ENCODE results near the gene ARL3.
"Not testable (repeated sequence)": the region's sequence is repeated elsewhere in the genome, so short reads cannot be mapped to it uniquely, and the experiment has no call there.

Gene ARL3

DNA sequence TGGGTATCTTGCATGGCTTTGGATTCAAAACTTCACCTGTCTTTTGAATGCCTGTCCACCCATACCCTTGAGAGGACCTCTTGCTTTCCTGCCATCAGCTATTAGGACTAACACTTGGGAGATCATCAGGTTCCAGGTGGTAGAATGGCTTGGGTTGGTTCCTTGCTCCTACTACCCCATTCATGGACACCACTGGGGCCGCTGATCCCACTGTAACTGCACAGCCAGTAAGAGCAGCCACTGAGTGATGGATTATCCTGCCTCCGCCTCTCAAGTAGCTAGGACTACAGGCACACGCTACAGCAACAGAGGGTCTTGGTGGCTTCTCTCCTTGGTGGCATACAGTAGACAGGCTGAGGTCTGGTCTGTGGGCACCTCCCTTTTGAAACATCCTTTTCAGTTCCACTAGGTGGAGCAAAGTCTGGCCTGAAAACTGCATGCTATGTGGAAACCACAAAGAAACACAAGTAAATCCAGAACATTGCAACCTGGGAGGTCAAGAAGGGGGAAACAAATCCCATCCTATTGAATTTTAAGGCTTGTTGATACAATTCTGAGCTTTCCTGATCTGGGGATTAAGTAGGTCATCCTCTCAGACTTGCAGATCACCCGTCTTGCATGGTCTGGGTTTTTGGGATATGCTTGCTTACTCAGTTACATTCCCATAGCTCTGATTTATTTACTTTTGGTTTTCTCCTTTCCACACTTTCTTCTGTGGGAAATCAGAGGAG is 38.9 kb upstream of the ARL3 start:
- peak overlapping the region; percentile 20 for H3K4me2 ChIP-seq
- H3K9ac ChIP-seq = no peak overlapping the region; the same call in 1 of the 2 replicates
- 0 out of 2 replicates have a peak, but pooled peaks cover under 1% of the 10 kb centered on the region for H3K9me3 ChIP-seq
- H3K4me1 ChIP-seq = peaks cover 32% of the 10 kb centered on the region
- H3K27ac ChIP-seq = 0 out of 2 replicates have a peak overlapping the region, but pooled peaks have one; percentile 7
- peaks cover 56% of the 10 kb centered on the region for H4K20me1 ChIP-seq
- no peaks in the 10 kb centered on the region for H3K27me3 ChIP-seq
- no peak overlapping the region for H3K4me3 ChIP-seq
- no peak for TF ChIP-seq Cebpa-rat (IDR thresholded peaks at IDR 0.05)
- peaks cover 36% of the 10 kb centered on the region for H3K36me3 ChIP-seq

GRCh38 chr10:102752266-102752930 is 38.2 kb upstream of the ARL3 start:
- Histone ChIP-seq H3K4me2 (peak overlapping the region; percentile 20; the same call in 1 of the 2 replicates), H3K27ac (0 out of 2 replicates have a peak overlapping the region, but pooled peaks have one; percentile 7), H3K4me1 (peaks cover 29% of the 10 kb centered on the region), H3K9ac (no peak overlapping the region; the same call in 1 of the 2 replicates), H3K36me3 (peaks cover 36% of the 10 kb centered on the region), H4K20me1 (peaks cover 56% of the 10 kb centered on the region), H3K4me3 (no peak overlapping the region), H3K27me3 (no peaks in the 10 kb centered on the region), H3K9me3 (no peaks in the 10 kb centered on the region)
- TF ChIP-seq Cebpa-rat (IDR thresholded peaks at IDR 0.05) = no peak

DNA sequence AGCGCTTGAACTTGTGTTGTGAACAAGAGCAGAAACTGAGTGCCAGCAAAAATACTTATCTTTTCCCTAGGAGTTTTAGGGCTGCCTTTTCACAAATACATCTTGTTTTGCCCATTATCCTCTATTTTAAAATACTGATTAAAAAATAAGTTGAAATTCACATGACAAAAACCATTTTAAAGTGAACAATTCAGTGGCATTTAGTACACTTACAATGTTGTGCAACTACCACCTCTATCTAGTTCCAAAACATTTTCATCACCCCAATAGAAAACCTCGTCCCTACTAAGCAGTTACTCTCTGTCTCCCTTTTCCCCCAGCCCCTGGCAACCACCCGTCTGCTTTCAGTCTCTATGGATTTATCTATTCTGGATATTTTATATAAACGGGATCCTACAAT is 31.0 kb upstream of the ARL3 start:
- peak overlapping the region; percentile 86; the same call in 1 of the 2 replicates for H3K9ac ChIP-seq
- peaks cover 5% of the 10 kb centered on the region; the same call in 1 of the 2 replicates for H4K20me1 ChIP-seq
- H3K27ac ChIP-seq = no peak overlapping the region
- H3K4me1 ChIP-seq = peaks cover 24% of the 10 kb centered on the region
- H3K9me3 ChIP-seq = no peaks in the 10 kb centered on the region
- TF ChIP-seq Cebpa-rat (IDR thresholded peaks at IDR 0.05) = no peak
- H3K4me2 ChIP-seq = peak overlapping the region; percentile 95
- H3K4me3 ChIP-seq = peak overlapping the region; percentile 91
- H3K27me3 ChIP-seq = no peaks in the 10 kb centered on the region
- peaks cover 15% of the 10 kb centered on the region; the same call in 1 of the 2 replicates for H3K36me3 ChIP-seq

- H3K27me3 ChIP-seq = no peaks in the 10 kb centered on the region
- H4K20me1 ChIP-seq = peaks cover 5% of the 10 kb centered on the region; the same call in 1 of the 2 replicates
- TF ChIP-seq Cebpa-rat (IDR thresholded peaks at IDR 0.05) = no peak
- H3K4me2 ChIP-seq = peak overlapping the region; percentile 95
- H3K9ac ChIP-seq = peak overlapping the region; percentile 86
- H3K4me3 ChIP-seq = peak overlapping the region; percentile 91
- peaks cover 28% of the 10 kb centered on the region for H3K4me1 ChIP-seq
- H3K27ac ChIP-seq = peak overlapping the region; percentile 77
- H3K9me3 ChIP-seq = no peaks in the 10 kb centered on the region
- peaks cover 13% of the 10 kb centered on the region; the same call in 1 of the 2 replicates for H3K36me3 ChIP-seq
Measured at GRCh38 chr10:102744374-102745051, 30.3 kb upstream of the ARL3 start.

DNA sequence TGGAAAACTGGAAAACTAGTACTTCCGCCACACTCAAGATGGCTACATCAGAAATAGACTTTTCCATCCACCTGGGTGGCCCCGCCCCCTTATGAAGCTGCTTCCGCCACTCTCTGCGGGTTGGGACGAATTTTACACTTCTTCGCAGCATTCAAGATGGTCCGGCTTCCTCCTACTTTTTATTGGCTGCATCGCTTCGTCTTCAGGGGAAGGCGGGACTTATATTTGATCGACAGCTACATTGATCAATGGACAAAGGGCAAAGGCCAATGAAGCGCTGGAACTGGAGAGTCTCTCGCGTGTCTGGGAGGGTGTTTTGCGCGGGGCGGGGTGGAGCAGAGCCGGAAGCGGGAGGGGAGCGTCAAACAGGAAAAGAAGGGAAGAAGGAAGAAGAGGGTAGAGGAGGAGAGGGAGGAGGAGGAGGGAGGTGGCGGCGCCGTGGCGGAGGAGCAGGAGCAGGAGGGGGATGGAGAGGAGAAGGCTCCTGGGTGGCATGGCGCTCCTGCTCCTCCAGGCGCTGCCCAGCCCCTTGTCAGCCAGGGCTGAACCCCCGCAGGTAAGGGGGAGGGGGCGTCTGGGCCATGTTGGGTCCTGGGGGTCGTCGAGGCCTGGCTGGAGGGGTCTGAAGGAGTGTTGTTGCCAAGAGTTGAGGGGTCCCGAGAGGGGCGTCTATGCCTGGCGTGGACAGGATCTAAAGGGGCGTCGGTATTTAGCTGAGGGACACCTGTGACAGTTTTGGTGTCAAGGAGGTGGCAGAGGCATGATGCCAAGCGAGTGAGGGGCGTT is 29.6 kb upstream of the ARL3 start, which contains the start of gene WBP1L:
Gene WBP1L (plus strand): TSS at position 361 of the 786 bp plus-strand sequence. CDS start 106 bp downstream, at position 467.
- Histone ChIP-seq H3K27me3 (no peaks in the 10 kb centered on the region), H3K4me3 (peak within 1 kb of the TSS; percentile 91), H3K9me3 (no peaks in the 10 kb centered on the region), H3K9ac (peak within 1 kb of the TSS; percentile 86), H3K4me2 (peak within 1 kb of the TSS; percentile 95), H3K27ac (peak within 1 kb of the TSS; percentile 77), H3K4me1 (peaks cover 35% of the 10 kb centered on the region), H3K36me3 (peaks cover 18% of the 10 kb centered on the region; the same call in 1 of the 2 replicates), H4K20me1 (peaks cover 5% of the 10 kb centered on the region; the same call in 1 of the 2 replicates)
- no peak for TF ChIP-seq Cebpa-rat (IDR thresholded peaks at IDR 0.05)

GRCh38 chr10:102743078-102743587 is 28.9 kb upstream of the ARL3 start:
- Histone ChIP-seq H3K4me3 (no peak overlapping the region), H3K9me3 (no peaks in the 10 kb centered on the region), H3K27me3 (no peaks in the 10 kb centered on the region), H3K36me3 (peaks cover 14% of the 10 kb centered on the region; the same call in 1 of the 2 replicates), H3K27ac (peak overlapping the region; percentile 54; the same call in 1 of the 2 replicates), H3K9ac (no peak overlapping the region), H3K4me2 (peak overlapping the region; percentile 52), H4K20me1 (peaks cover 5% of the 10 kb centered on the region; the same call in 1 of the 2 replicates), H3K4me1 (peaks cover 42% of the 10 kb centered on the region)
- TF ChIP-seq Cebpa-rat (IDR thresholded peaks at IDR 0.05) = no peak

DNA sequence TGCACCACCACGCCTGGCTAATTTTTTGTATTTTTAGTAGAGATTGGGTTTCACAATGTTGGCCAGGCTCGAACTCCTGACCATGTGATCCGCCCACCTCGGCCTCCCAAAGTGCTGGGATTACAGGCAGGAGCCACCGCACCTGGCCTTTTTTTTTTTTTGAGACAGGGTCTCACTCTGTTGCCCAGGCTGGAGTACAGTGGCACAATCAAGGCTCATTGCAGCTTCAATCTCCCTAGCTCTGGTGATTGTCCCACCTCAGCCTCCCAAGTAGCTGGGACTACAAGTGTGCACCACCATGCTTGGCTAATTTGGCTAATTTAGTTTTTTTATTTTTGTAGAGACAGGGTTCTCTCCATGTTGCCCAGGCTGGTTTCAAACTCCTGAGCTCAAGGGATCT is 28.1 kb upstream of the ARL3 start:
- peaks cover 50% of the 10 kb centered on the region for H3K4me1 ChIP-seq
- not testable (repeated sequence) for H3K9ac ChIP-seq, H4K20me1 ChIP-seq, H3K9me3 ChIP-seq, H3K27me3 ChIP-seq, H3K4me2 ChIP-seq, H3K4me3 ChIP-seq, H3K27ac ChIP-seq
- H3K36me3 ChIP-seq = peaks cover 21% of the 10 kb centered on the region

- peaks cover 51% of the 10 kb centered on the region for H3K4me1 ChIP-seq
- peaks cover 22% of the 10 kb centered on the region for H3K36me3 ChIP-seq
- no peak overlapping the region for H3K4me2 ChIP-seq
- no peak overlapping the region for H3K9ac ChIP-seq
- TF ChIP-seq Cebpa-rat (IDR thresholded peaks at IDR 0.05) = no peak
- H4K20me1 ChIP-seq = peaks cover 5% of the 10 kb centered on the region; the same call in 1 of the 2 replicates
- no peak overlapping the region for H3K27ac ChIP-seq
- no peak overlapping the region for H3K4me3 ChIP-seq
- H3K9me3 ChIP-seq = no peaks in the 10 kb centered on the region
- H3K27me3 ChIP-seq = no peaks in the 10 kb centered on the region
Measured at GRCh38 chr10:102741726-102742237, 27.6 kb upstream of the ARL3 start.

Data from BLaER1 (cell line).